ENCODE data around the gene GHRH. TPM values are rescaled to one million over a fixed set of nuclear protein-coding genes. Genes with fewer than 3 reads are reported as not detected.

GHRH gene
- total RNA-seq, 4 donors from 2014 or later = not detected

- intact Hi-C loops (cut with DNase I) = no loop called here
- WGBS, 2 donors = 62 to 71% methylated on average over 4 to 9 of the region's 9 CpGs
- Histone ChIP-seq H3K36me3 (no peaks in the 10 kb centered on the region), H3K4me3 (replicated peaks in 1 of 3) (no peak overlapping the region), H3K27me3 (no peaks in the 10 kb centered on the region), H3K9me3 (no peaks in the 10 kb centered on the region), H3K27ac (no peak overlapping the region), H3K4me1 (no peaks in the 10 kb centered on the region)
- TF ChIP-seq POLR2A (IDR thresholded peaks at IDR 0.05) = no peak
- TF ChIP-seq CTCF (IDR thresholded peaks at IDR 0.05) = no peak
- DNase-seq = no peak
These were observed 3.6 kb downstream of the GHRH start for GRCh38 chr20:37257988-37258387.

- intact Hi-C loops (cut with DNase I) = no loop called here
- H3K27me3 ChIP-seq = no peaks in the 10 kb centered on the region
- 52 to 63% methylated on average over 2 of the region's 2 CpGs for WGBS, 2 donors
- H3K4me1 ChIP-seq = no peaks in the 10 kb centered on the region
- no peak overlapping the region for H3K4me3 ChIP-seq (replicated peaks in 1 of 3)
- H3K36me3 ChIP-seq = no peaks in the 10 kb centered on the region
- TF ChIP-seq POLR2A (IDR thresholded peaks at IDR 0.05) (no peak), CTCF (IDR thresholded peaks at IDR 0.05) (no peak)
- H3K27ac ChIP-seq = no peak overlapping the region
- no peaks in the 10 kb centered on the region for H3K9me3 ChIP-seq
- no peak for DNase-seq
These were observed 4.1 kb downstream of the GHRH start for GRCh38 chr20:37257530-37257929.

GRCh38 chr20:37256286-37256685, 5.3 kb downstream of the GHRH start:
- H3K27me3 ChIP-seq = no peaks in the 10 kb centered on the region
- no peaks in the 10 kb centered on the region for H3K4me1 ChIP-seq
- no peak for DNase-seq
- TF ChIP-seq POLR2A (IDR thresholded peaks at IDR 0.05) (no peak), CTCF (IDR thresholded peaks at IDR 0.05) (no peak)
- H3K27ac ChIP-seq = no peak overlapping the region
- H3K36me3 ChIP-seq = no peaks in the 10 kb centered on the region
- no peaks in the 10 kb centered on the region for H3K9me3 ChIP-seq
- intact Hi-C loops (cut with DNase I) = no loop called here
- no peak overlapping the region for H3K4me3 ChIP-seq (replicated peaks in 1 of 3)
- 88 to 90% methylated on average over 8 to 9 of the region's 11 CpGs for WGBS, 2 donors

- Histone ChIP-seq H3K27me3 (no peaks in the 10 kb centered on the region), H3K36me3 (no peaks in the 10 kb centered on the region), H3K27ac (no peak overlapping the region), H3K4me1 (no peaks in the 10 kb centered on the region), H3K4me3 (replicated peaks in 1 of 3) (no peak overlapping the region), H3K9me3 (no peaks in the 10 kb centered on the region)
- no peak for TF ChIP-seq POLR2A (IDR thresholded peaks at IDR 0.05)
- TF ChIP-seq CTCF (IDR thresholded peaks at IDR 0.05) = no peak
- intact Hi-C loops (cut with DNase I) = no loop called here
- 83 to 91% methylated on average over 7 of the region's 7 CpGs for WGBS, 2 donors
- DNase-seq = no peak
These were observed 7.3 kb downstream of the GHRH start for GRCh38 chr20:37254114-37254878.

- Histone ChIP-seq H3K36me3 (no peaks in the 10 kb centered on the region), H3K4me3 (replicated peaks in 1 of 3) (no peak overlapping the region), H3K4me1 (no peaks in the 10 kb centered on the region), H3K27me3 (no peaks in the 10 kb centered on the region), H3K9me3 (no peaks in the 10 kb centered on the region), H3K27ac (no peak overlapping the region)
- no peak for TF ChIP-seq CTCF (IDR thresholded peaks at IDR 0.05)
- no peak for TF ChIP-seq POLR2A (IDR thresholded peaks at IDR 0.05)
- WGBS, 2 donors = 84 to 93% methylated on average over 12 of the region's 12 CpGs
- DNase-seq = no peak
- intact Hi-C loops (cut with DNase I) = no loop called here
These were observed 8.5 kb downstream of the GHRH start for GRCh38 chr20:37253087-37253486.

Data from thyroid gland (tissue), 4 donors.